Naive thymus-derived CD4-positive, alpha-beta T cell (primary cell): ENCODE data around the gene TMEM132C. TPM values are rescaled to one million over a fixed set of nuclear protein-coding genes. Genes with fewer than 3 reads are reported as not detected.

Experiments
- ATAC-seq: fragments of 150-1000 bp; cut with Tn5 transposase; 2 replicates; pipeline ENCODE4 v1.10.0; 2021; ENCODE audit warnings: mild to moderate bottlenecking, moderate library complexity
- CTCF ChIA-PET: fragments of 350-600 bp; sonication (Branson Sonifier 250); formaldehyde crosslinking; loops from one replicate; lab custom pipeline; 2021; ENCODE audit warnings: antibody characterized with exemption; lab: Charles Lee
- POLR2A ChIA-PET: fragments of 350-600 bp; sonication (Branson Sonifier 250); formaldehyde crosslinking; loops from one replicate; lab custom pipeline; 2021; ENCODE audit warnings: antibody characterized with exemption, inconsistent platforms; lab: Charles Lee
- DNase-seq, 9 donors: peaks; one replicate each; pipeline versions ENCODE4 v3.0.0 to v3.0.0-alpha.2; 2020 to 2022; ENCODE audit warnings: mixed read lengths in 1 of 9
- H3K27ac ChIP-seq: one replicate; pipeline ENCODE4 v1.7.0; 2013; ENCODE audit warnings: mild to moderate bottlenecking, low read depth, low read length, moderate library complexity
- H3K27me3 ChIP-seq, 2 donors: one replicate each; pipeline ENCODE4 v1.7.0; 2013; ENCODE audit warnings: low read length in 2 of 2, mild to moderate bottlenecking in 2 of 2, moderate library complexity in 2 of 2; ENCODE audit not compliant: control insufficient read depth in 2 of 2, insufficient read depth in 2 of 2
- H3K36me3 ChIP-seq, 3 experiments: 1 replicate in 2 of 3; 2 replicates in 1 of 3; pipeline ENCODE4 v1.7.0; 2013; ENCODE audit warnings: low read length in 3 of 3, mild to moderate bottlenecking in 3 of 3, moderate library complexity in 1 of 3; ENCODE audit not compliant: insufficient read depth in 3 of 3, control insufficient read depth in 2 of 3
- H3K4me1 ChIP-seq, 2 donors: one replicate each; pipeline ENCODE4 v1.7.0; 2013; ENCODE audit warnings: low read length in 2 of 2, mild to moderate bottlenecking in 2 of 2, moderate library complexity in 1 of 2; ENCODE audit not compliant: control insufficient read depth in 2 of 2, insufficient read depth in 2 of 2
- H3K4me3 ChIP-seq: 2 replicates; pipeline ENCODE4 v1.7.0; 2013; ENCODE audit warnings: mild to moderate bottlenecking, low read length
- H3K9me3 ChIP-seq, 3 experiments: 1 replicate in 2 of 3; 2 replicates in 1 of 3; pipeline ENCODE4 v1.7.0; 2013; ENCODE audit warnings: low read length in 3 of 3; ENCODE audit not compliant: control insufficient read depth in 2 of 3
- H3K27ac Mint-ChIP-seq, 9 donors: one replicate each; pipeline ENCODE4 v1.8.0; 2020 to 2022; ENCODE audit warnings: mixed read lengths in 9 of 9, mild to moderate bottlenecking in 8 of 9, moderate library complexity in 5 of 9, inconsistent platforms in 2 of 9
- H3K27me3 Mint-ChIP-seq, 5 donors: one replicate each; pipeline ENCODE4 v1.8.0; 2021 to 2022; ENCODE audit warnings: mixed read lengths in 5 of 5, mild to moderate bottlenecking in 1 of 5
- H3K36me3 Mint-ChIP-seq, 5 donors: one replicate each; pipeline ENCODE4 v1.8.0; 2020 to 2022; ENCODE audit warnings: mixed read lengths in 5 of 5, mild to moderate bottlenecking in 3 of 5, inconsistent platforms in 1 of 5
- H3K4me1 Mint-ChIP-seq, 7 donors: one replicate each; pipeline ENCODE4 v1.8.0; 2020 to 2022; ENCODE audit warnings: mixed read lengths in 7 of 7, mild to moderate bottlenecking in 3 of 7, inconsistent platforms in 1 of 7
- H3K4me3 Mint-ChIP-seq, 10 donors: one replicate each; pipeline ENCODE4 v1.8.0; 2020 to 2022; ENCODE audit warnings: mild to moderate bottlenecking in 10 of 10, mixed read lengths in 10 of 10, moderate library complexity in 6 of 10, inconsistent platforms in 2 of 10
- H3K9me3 Mint-ChIP-seq, 11 donors: one replicate each; pipeline ENCODE4 v1.8.0; 2020 to 2022; ENCODE audit warnings: mixed read lengths in 11 of 11, mild to moderate bottlenecking in 4 of 11, inconsistent platforms in 1 of 11, moderate library complexity in 1 of 11
- intact Hi-C, 2 donors: fragments of 100-400 bp; cut with micrococcal nuclease; formaldehyde crosslinking; loops; one replicate each; pipeline ENCODE4 v1.15.1; 2023
- polyA plus RNA-seq, 2 donors: library from polyadenylated mRNA; unstranded; fragments of 300-500 nt; fragmentation: Illumina TruSeq; gene quantifications; one replicate each; pipeline ENCODE4 v1.2.3, GENCODE V29; 2021
- total RNA-seq, 6 experiments: library from RNA in 5 of 6; stranded (reverse) in 5 of 6; gene quantifications; 1 replicate in 5 of 6; 2 replicates in 1 of 6; pipeline ENCODE4 v1.2.3 and lab custom pipeline; 2021 to 2026

TMEM132C gene
- total and polyA plus RNA-seq, 7 experiments from 2014 or later: not detected

DNA sequence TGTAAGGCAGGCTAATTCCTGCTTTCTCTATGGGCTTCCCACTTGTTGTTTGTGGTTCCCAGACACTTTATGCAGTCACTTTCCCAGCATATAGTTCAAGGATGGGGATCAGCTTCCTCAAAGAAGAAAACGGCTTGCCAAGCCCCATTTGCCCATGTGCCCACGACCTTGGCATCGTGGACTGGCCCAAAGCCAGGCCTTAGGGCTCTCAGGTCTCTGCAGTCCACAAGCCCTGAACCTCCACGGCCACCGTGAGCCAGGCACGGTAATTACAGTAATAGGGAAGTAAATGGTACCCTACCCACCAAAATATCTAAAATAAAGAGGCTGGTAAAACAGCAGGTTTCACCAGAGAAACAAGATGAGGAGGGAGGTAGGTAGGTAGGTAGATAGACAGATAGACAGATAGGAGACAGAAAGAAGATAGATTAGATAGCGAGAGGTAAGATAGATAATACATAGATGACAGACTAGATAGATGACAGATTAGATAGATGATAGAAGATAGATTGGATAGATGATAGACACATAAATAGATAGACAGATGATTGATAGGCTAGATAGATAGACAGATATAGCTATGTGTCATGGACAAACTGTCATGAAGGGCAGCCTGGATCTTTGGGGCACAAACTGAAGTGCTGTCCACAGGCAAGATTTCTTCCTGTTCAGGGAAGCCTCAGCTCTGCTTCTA lies 393.7 kb downstream of the TMEM132C start:
- H3K36me3 ChIP-seq: no peaks in the 10 kb centered on the region
- Mint-ChIP-seq H3K4me3 (no peak overlapping the region), H3K9me3 (peaks cover 0 to 7% (median 0%) of the 10 kb centered on the region in 11 donors), H3K27ac (no peak overlapping the region), H3K4me1 (no peaks in the 10 kb centered on the region), H3K27me3 (peaks cover 0 to 18% (median 0%) of the 10 kb centered on the region in 5 donors), H3K36me3 (no peaks in the 10 kb centered on the region)
- CTCF ChIA-PET: no interaction called here
- intact Hi-C loops: no loop called here
- POLR2A ChIA-PET: no interaction called here
- H3K27me3 ChIP-seq: peaks cover 0 to 2% of the 10 kb centered on the region in 2 donors
- no peaks in the 10 kb centered on the region for H3K4me1 ChIP-seq
- no peak for DNase-seq
- no peak overlapping the region for H3K27ac ChIP-seq
- no peak for ATAC-seq
- peaks cover 0 to 1% (median 0%) of the 10 kb centered on the region in 3 experiments for H3K9me3 ChIP-seq
- no peak overlapping the region for H3K4me3 ChIP-seq

DNA sequence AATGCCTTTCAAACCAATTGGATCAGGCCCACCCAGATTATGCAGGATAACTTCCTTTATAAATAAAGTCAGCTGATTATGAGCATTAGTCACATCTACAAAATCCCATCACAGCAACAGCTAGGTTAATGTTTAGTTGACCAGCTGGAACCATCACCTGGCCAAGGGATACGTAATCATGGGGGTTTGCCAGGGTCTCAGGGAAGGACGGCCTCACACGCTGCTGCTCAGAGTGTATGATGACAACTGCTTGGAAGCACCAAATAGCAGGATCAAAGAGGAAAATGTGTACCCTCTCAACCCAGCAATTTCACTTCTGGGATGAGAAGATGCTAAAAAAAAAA lies 394.2 kb downstream of the TMEM132C start:
- H3K27me3 Mint-ChIP-seq: peaks cover 0 to 17% (median 0%) of the 10 kb centered on the region in 5 donors
- no peak overlapping the region for H3K27ac Mint-ChIP-seq
- H3K9me3 ChIP-seq: peaks cover 0 to 7% (median 0%) of the 10 kb centered on the region in 3 experiments
- no peaks in the 10 kb centered on the region for H3K36me3 ChIP-seq
- DNase-seq: no peak
- H3K36me3 Mint-ChIP-seq: no peaks in the 10 kb centered on the region
- POLR2A ChIA-PET: no interaction called here
- H3K4me1 ChIP-seq: no peaks in the 10 kb centered on the region
- no peak for ATAC-seq
- intact Hi-C loops: no loop called here
- H3K9me3 Mint-ChIP-seq: peaks cover 0 to 7% (median 0%) of the 10 kb centered on the region in 11 donors
- no peaks in the 10 kb centered on the region for H3K4me1 Mint-ChIP-seq
- H3K27ac ChIP-seq: no peak overlapping the region
- H3K4me3 ChIP-seq: no peak overlapping the region
- CTCF ChIA-PET: no interaction called here
- H3K4me3 Mint-ChIP-seq: no peak overlapping the region
- peaks cover 0 to 2% of the 10 kb centered on the region in 2 donors for H3K27me3 ChIP-seq

GRCh38 chr12:128662101-128662500 lies 395.1 kb downstream of the TMEM132C start:
- Histone ChIP-seq H3K36me3 (no peaks in the 10 kb centered on the region), H3K4me1 (no peaks in the 10 kb centered on the region), H3K4me3 (no peak overlapping the region), H3K9me3 (peaks cover 0 to 9% (median 0%) of the 10 kb centered on the region in 3 experiments), H3K27ac (no peak overlapping the region), H3K27me3 (peaks cover 0 to 2% of the 10 kb centered on the region in 2 donors)
- H3K36me3 Mint-ChIP-seq: no peaks in the 10 kb centered on the region
- no peak for ATAC-seq
- no peaks in the 10 kb centered on the region for H3K4me1 Mint-ChIP-seq
- intact Hi-C loops: no loop called here
- peaks cover 0 to 17% (median 0%) of the 10 kb centered on the region in 5 donors for H3K27me3 Mint-ChIP-seq
- H3K4me3 Mint-ChIP-seq: no peak overlapping the region
- peaks cover 0 to 7% (median 0%) of the 10 kb centered on the region in 11 donors for H3K9me3 Mint-ChIP-seq
- ChIA-PET POLR2A (no interaction called here), CTCF (no interaction called here)
- no peak for DNase-seq
- H3K27ac Mint-ChIP-seq: no peak overlapping the region

GRCh38 chr12:128664501-128664900 lies 397.5 kb downstream of the TMEM132C start:
- ATAC-seq (no peak), DNase-seq (no peak)
- Histone ChIP-seq H3K27me3 (no peaks in the 10 kb centered on the region), H3K4me1 (no peaks in the 10 kb centered on the region), H3K4me3 (no peak overlapping the region), H3K36me3 (no peaks in the 10 kb centered on the region), H3K9me3 (peaks cover 0 to 9% (median 0%) of the 10 kb centered on the region in 3 experiments), H3K27ac (no peak overlapping the region)
- ChIA-PET POLR2A (no interaction called here), CTCF (no interaction called here)
- H3K27me3 Mint-ChIP-seq: peaks cover 0 to 14% (median 0%) of the 10 kb centered on the region in 5 donors
- H3K4me1 Mint-ChIP-seq: no peaks in the 10 kb centered on the region
- no peak overlapping the region for H3K27ac Mint-ChIP-seq
- H3K4me3 Mint-ChIP-seq: no peak overlapping the region
- intact Hi-C loops: no loop called here
- peaks cover 0 to 8% (median 5%) of the 10 kb centered on the region in 11 donors for H3K9me3 Mint-ChIP-seq
- H3K36me3 Mint-ChIP-seq: no peaks in the 10 kb centered on the region

- ChIA-PET POLR2A (no interaction called here), CTCF (no interaction called here)
- no peaks in the 10 kb centered on the region for H3K4me1 Mint-ChIP-seq
- H3K9me3 Mint-ChIP-seq: peaks cover 0 to 12% (median 5%) of the 10 kb centered on the region in 11 donors
- Histone ChIP-seq H3K27ac (no peak overlapping the region), H3K9me3 (peaks cover 0 to 9% (median 0%) of the 10 kb centered on the region in 3 experiments), H3K36me3 (no peaks in the 10 kb centered on the region), H3K4me3 (no peak overlapping the region), H3K4me1 (no peaks in the 10 kb centered on the region), H3K27me3 (no peaks in the 10 kb centered on the region)
- intact Hi-C loops: no loop called here
- ATAC-seq (no peak), DNase-seq (no peak)
- no peaks in the 10 kb centered on the region for H3K27me3 Mint-ChIP-seq
- H3K4me3 Mint-ChIP-seq: no peak overlapping the region
- H3K36me3 Mint-ChIP-seq: no peaks in the 10 kb centered on the region
- H3K27ac Mint-ChIP-seq: no peak overlapping the region
These were observed 400.2 kb downstream of the TMEM132C start for GRCh38 chr12:128667193-128667592.

DNA sequence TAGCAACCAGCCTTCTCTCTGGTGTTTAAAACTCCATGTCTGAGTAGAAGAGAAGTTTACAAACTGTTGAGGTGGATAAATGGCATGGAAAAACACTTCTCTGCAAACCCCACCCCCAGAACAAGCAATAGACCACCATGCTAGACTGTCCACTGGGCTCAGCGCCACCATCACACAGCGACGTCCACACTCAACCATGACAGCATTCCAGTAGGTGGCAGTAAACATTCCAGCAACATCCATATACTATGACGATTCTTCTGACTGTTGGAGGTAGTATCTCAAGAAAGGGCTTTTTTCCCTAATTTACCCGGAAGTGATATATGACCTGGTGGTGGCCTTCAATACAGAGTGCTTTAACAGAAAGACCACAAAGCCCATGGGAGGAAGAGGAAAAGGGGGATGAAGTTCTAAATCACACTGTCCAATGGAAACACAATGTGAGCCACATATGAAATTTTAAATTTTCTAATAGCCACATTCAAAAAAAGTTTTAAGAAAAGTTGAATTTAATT lies 404.6 kb downstream of the TMEM132C start:
- Histone ChIP-seq H3K9me3 (no peaks in the 10 kb centered on the region), H3K4me1 (no peaks in the 10 kb centered on the region), H3K27me3 (no peaks in the 10 kb centered on the region), H3K36me3 (no peaks in the 10 kb centered on the region), H3K4me3 (no peak overlapping the region), H3K27ac (no peak overlapping the region)
- no peak for ATAC-seq
- Mint-ChIP-seq H3K9me3 (peaks cover 0 to 12% (median 2%) of the 10 kb centered on the region in 11 donors), H3K36me3 (no peaks in the 10 kb centered on the region), H3K27me3 (peaks cover 0 to 4% (median 0%) of the 10 kb centered on the region in 5 donors), H3K4me3 (no peak overlapping the region), H3K4me1 (peaks cover 0 to 2% (median 0%) of the 10 kb centered on the region in 7 donors), H3K27ac (no peak overlapping the region)
- no peak for DNase-seq
- intact Hi-C loops: no loop called here
- ChIA-PET CTCF (no interaction called here), POLR2A (no interaction called here)

DNA sequence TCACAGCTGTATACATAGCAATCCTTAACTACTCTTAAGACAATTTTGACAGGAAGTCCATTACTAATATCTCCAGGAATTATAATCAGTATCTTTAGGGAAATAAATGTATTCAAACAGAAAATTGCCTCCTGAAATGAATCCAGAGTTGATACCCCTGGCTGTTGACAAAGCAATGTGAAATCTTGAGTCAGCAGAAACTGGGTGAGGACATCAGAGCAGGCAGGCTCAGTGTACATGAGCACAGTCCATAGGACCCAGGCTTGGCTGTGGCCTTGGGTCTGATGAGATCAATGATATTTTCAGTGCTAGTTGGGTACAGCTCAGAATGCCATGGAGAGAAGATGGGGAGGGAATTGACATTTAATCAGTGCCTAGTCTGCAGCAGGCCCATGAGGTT lies 405.5 kb downstream of the TMEM132C start:
- ATAC-seq (no peak), DNase-seq (no peak)
- Histone ChIP-seq H3K9me3 (no peaks in the 10 kb centered on the region), H3K27ac (no peak overlapping the region), H3K4me1 (no peaks in the 10 kb centered on the region), H3K36me3 (no peaks in the 10 kb centered on the region), H3K4me3 (no peak overlapping the region), H3K27me3 (no peaks in the 10 kb centered on the region)
- Mint-ChIP-seq H3K4me1 (peaks cover 0 to 2% (median 0%) of the 10 kb centered on the region in 7 donors), H3K27ac (no peak overlapping the region), H3K36me3 (no peaks in the 10 kb centered on the region), H3K4me3 (no peak overlapping the region), H3K9me3 (peaks cover 0 to 12% (median 2%) of the 10 kb centered on the region in 11 donors), H3K27me3 (peaks cover 0 to 4% (median 0%) of the 10 kb centered on the region in 5 donors)
- CTCF ChIA-PET: no interaction called here
- POLR2A ChIA-PET: no interaction called here
- intact Hi-C loops: no loop called here
